CD4-positive, CD25-positive, alpha-beta regulatory T cell (primary cell): Measurements from ENCODE around the gene TTC28. TPM values are rescaled to one million over a fixed set of nuclear protein-coding genes. Genes with fewer than 3 reads are reported as not detected.
"Not testable (repeated sequence)": the region's sequence is repeated elsewhere in the genome, so short reads cannot be mapped to it uniquely, and the experiment has no call there.

ENCODE experiments used
- ATAC-seq, 2 donors: fragments of 150-1000 bp; cut with Tn5 transposase; one replicate each; pipeline ENCODE4 v1.10.0; 2021; ENCODE audit warnings: low read depth in 2 of 2, moderate number of reproducible peaks in 2 of 2, moderate library complexity in 1 of 2
- DNase-seq, 3 donors: peaks; one replicate each; pipeline versions ENCODE4 v3.0.0 to v3.0.0-alpha.2; 2012 to 2022; ENCODE audit warnings: mixed read lengths in 1 of 3
- H3K27ac ChIP-seq: one replicate; pipeline ENCODE4 v1.7.0; 2013; ENCODE audit warnings: mild to moderate bottlenecking, low read length; ENCODE audit not compliant: insufficient read depth, poor library complexity, severe bottlenecking
- H3K27me3 ChIP-seq: one replicate; pipeline ENCODE4 v1.7.0; 2013; ENCODE audit warnings: low read length; ENCODE audit not compliant: control insufficient read depth, insufficient read depth
- H3K36me3 ChIP-seq: one replicate; pipeline ENCODE4 v1.7.0; 2013; ENCODE audit warnings: mild to moderate bottlenecking, low read length, moderate library complexity; ENCODE audit not compliant: control insufficient read depth, insufficient read depth
- H3K4me1 ChIP-seq: 2 replicates; pipeline ENCODE4 v1.7.0; 2013; ENCODE audit warnings: mild to moderate bottlenecking, low read length; ENCODE audit not compliant: insufficient read depth, control insufficient read depth, poor library complexity, severe bottlenecking
- H3K4me3 ChIP-seq: one replicate; pipeline ENCODE4 v1.7.0; 2013; ENCODE audit warnings: low read depth, mild to moderate bottlenecking, low read length, moderate library complexity
- H3K9me3 ChIP-seq, 2 experiments: 1 replicate in 1 of 2; 2 replicates in 1 of 2; pipeline ENCODE4 v1.7.0; 2013; ENCODE audit warnings: low read length in 2 of 2, mild to moderate bottlenecking in 1 of 2, moderate library complexity in 1 of 2; ENCODE audit not compliant: control insufficient read depth in 2 of 2
- H3K27ac Mint-ChIP-seq, 3 donors: one replicate each; pipeline ENCODE4 v1.8.0; 2020 to 2022; ENCODE audit warnings: mild to moderate bottlenecking in 3 of 3, mixed read lengths in 3 of 3, moderate library complexity in 2 of 3
- H3K27me3 Mint-ChIP-seq: one replicate; pipeline ENCODE4 v1.8.0; 2022; ENCODE audit warnings: mild to moderate bottlenecking, mixed read lengths
- H3K36me3 Mint-ChIP-seq: one replicate; pipeline ENCODE4 v1.8.0; 2020; ENCODE audit warnings: mixed read lengths
- H3K4me1 Mint-ChIP-seq, 4 donors: one replicate each; pipeline ENCODE4 v1.8.0; 2020 to 2022; ENCODE audit warnings: mixed read lengths in 4 of 4, mild to moderate bottlenecking in 1 of 4
- H3K4me3 Mint-ChIP-seq, 4 donors: one replicate each; pipeline ENCODE4 v1.8.0; 2020 to 2022; ENCODE audit warnings: mild to moderate bottlenecking in 4 of 4, mixed read lengths in 4 of 4, moderate library complexity in 3 of 4
- H3K9me3 Mint-ChIP-seq, 7 donors: one replicate each; pipeline ENCODE4 v1.8.0; 2020 to 2022; ENCODE audit warnings: mixed read lengths in 7 of 7, mild to moderate bottlenecking in 3 of 7, moderate library complexity in 2 of 7
- polyA plus RNA-seq, 4 donors: library from polyadenylated mRNA; unstranded; fragments of 300-500 nt; fragmentation: Illumina TruSeq; gene quantifications; one replicate each; pipeline ENCODE4 v1.2.3, GENCODE V29; 2021
- total RNA-seq: library from RNA; stranded (reverse); gene quantifications from one replicate; pipeline ENCODE4 v1.2.3, GENCODE V29; 2022

Gene TTC28
- total and polyA plus RNA-seq, 5 donors from 2014 or later: 0.02 to 2.7 (median 0.28) TPM; not detected in 1

DNA sequence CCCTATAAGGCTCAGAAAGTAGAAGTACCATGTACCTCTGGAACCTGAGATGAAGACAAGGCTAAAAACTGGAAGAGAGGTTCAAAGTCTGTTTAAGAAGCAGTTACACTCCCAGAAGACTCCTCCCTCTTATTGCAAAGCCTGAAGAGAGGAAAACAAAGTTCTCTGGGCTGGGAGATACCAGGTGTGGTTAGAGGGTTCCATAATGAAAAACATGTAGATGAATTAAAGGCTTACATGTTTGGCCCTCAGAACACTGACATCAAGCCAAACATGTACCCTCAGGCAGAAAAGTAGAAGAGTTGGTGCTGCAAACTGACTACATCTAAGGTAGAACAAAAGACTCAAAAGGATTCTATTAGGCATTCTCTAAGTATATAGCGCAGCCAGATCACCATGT is 205.3 kb downstream of the TTC28 start:
- Histone ChIP-seq H3K4me3 (no peak overlapping the region), H3K4me1 (no peaks in the 10 kb centered on the region), H3K36me3 (no peaks in the 10 kb centered on the region), H3K27ac (no peak overlapping the region), H3K9me3 (no peaks in the 10 kb centered on the region), H3K27me3 (no peaks in the 10 kb centered on the region)
- Mint-ChIP-seq H3K27me3 (peaks cover 38% of the 10 kb centered on the region), H3K4me3 (no peak overlapping the region), H3K27ac (no peak overlapping the region), H3K4me1 (no peaks in the 10 kb centered on the region), H3K36me3 (no peaks in the 10 kb centered on the region), H3K9me3 (peaks cover 0 to 2% (median 0%) of the 10 kb centered on the region in 7 donors)
- no peak for ATAC-seq
- no peak for DNase-seq

DNA sequence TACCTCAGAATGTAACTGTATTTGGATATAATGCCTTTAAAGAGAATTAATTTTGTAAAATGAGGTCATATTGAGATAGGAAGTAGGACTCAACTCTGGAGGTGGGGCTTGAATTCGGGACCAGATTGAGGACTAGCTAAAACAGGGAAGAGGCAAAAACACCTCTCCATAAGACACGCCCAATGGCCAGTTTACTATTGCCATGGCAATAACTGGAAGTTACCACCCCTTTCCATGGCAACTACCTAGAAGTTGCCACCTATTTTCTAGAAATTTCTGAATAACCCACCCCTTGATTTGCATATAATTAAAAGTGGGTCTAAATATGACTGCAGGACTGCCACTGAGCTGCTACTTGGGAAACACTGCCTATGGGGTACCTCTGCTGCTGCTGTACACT is 206.4 kb downstream of the TTC28 start:
- H3K27ac Mint-ChIP-seq: no peak overlapping the region
- H3K36me3 Mint-ChIP-seq: no peaks in the 10 kb centered on the region

DNA sequence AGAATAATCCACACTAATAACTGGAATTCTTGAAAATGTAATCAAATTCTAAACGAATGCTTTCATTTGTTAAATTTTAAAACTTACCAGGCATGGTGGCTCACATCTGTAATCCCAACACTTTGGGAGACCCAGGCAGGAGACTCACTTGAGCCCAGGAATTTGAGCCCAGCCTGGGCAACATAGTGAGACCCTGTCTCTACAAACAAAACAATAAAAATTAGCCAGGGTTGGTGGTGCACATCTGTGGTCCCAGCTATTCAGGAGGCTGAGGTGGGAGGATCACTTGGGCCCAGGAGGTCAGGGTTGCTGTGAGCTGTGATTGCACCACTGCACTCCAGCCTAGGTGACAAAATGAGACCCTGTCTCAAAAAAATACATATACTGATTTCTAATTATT is 212.6 kb downstream of the TTC28 start:
- DNase-seq, H3K27ac ChIP-seq, H3K9me3 Mint-ChIP-seq, H3K4me1 Mint-ChIP-seq, H3K4me3 Mint-ChIP-seq, H3K27ac Mint-ChIP-seq, H3K4me3 ChIP-seq, H3K4me1 ChIP-seq, H3K36me3 ChIP-seq, ATAC-seq, H3K36me3 Mint-ChIP-seq, H3K9me3 ChIP-seq, H3K27me3 ChIP-seq: not testable (repeated sequence)
- peaks cover 26% of the 10 kb centered on the region for H3K27me3 Mint-ChIP-seq

More for the DNA sequence above, 206.4 kb downstream of the TTC28 start:
- Mint-ChIP-seq H3K4me1 (no peaks in the 10 kb centered on the region), H3K4me3 (no peak overlapping the region), H3K9me3 (peaks cover 0 to 2% (median 0%) of the 10 kb centered on the region in 7 donors), H3K27me3 (peaks cover 38% of the 10 kb centered on the region)
- Histone ChIP-seq H3K4me1 (no peaks in the 10 kb centered on the region), H3K27me3 (no peaks in the 10 kb centered on the region), H3K36me3 (no peaks in the 10 kb centered on the region), H3K27ac (no peak overlapping the region), H3K9me3 (no peaks in the 10 kb centered on the region), H3K4me3 (no peak overlapping the region)
- DNase-seq: no peak
- no peak for ATAC-seq

DNA sequence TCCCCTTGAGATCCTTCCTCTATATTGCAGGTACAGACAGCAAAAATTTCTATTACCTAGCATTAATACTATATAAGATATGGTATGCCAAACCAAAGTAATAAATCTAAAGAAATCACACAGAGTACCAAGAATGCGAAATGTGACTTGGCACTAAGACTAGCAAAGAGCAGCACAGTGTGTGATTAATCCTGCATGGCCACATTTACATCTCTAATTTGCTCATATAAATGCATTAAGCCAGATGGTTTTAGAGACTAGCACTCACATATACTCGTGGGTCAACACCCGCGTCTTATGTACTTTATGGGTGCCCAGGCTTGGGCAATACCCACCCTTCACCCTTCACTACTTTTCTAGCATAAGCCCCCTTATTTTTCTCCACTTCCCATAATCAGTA is 213.2 kb downstream of the TTC28 start:
- no peaks in the 10 kb centered on the region for H3K36me3 Mint-ChIP-seq

DNA sequence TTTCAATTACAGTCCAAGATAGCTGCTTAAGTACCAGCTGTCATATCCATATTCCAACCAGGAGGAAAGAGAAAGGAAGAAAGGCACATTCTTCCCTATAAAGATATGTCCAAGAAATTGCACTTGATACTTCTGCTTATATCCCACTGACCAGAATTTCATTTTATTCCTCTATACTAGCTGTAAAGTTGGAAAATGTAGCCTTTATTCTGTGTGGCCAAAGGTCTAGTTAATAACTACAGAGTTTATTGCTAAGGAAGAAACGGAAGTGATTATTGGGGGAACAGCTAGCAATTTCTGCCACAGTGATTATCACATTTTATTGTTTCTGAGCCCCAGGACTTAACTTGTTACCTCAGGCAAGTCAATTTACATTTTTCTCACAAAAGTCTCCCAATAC is 213.8 kb downstream of the TTC28 start:
- Histone ChIP-seq H3K4me3 (no peak overlapping the region), H3K9me3 (no peaks in the 10 kb centered on the region), H3K4me1 (no peaks in the 10 kb centered on the region), H3K27ac (no peak overlapping the region), H3K36me3 (no peaks in the 10 kb centered on the region), H3K27me3 (peaks cover 3% of the 10 kb centered on the region)
- DNase-seq (no peak), ATAC-seq (no peak)
- H3K27ac Mint-ChIP-seq: no peak overlapping the region
- no peaks in the 10 kb centered on the region for H3K4me1 Mint-ChIP-seq
- peaks cover 0 to 4% (median 2%) of the 10 kb centered on the region in 7 donors for H3K9me3 Mint-ChIP-seq
- no peak overlapping the region for H3K4me3 Mint-ChIP-seq
- H3K27me3 Mint-ChIP-seq: peaks cover 18% of the 10 kb centered on the region
- H3K36me3 Mint-ChIP-seq: no peaks in the 10 kb centered on the region

More for the DNA sequence above, 213.2 kb downstream of the TTC28 start:
- Histone ChIP-seq H3K9me3 (no peaks in the 10 kb centered on the region), H3K27me3 (peaks cover 3% of the 10 kb centered on the region), H3K27ac (no peak overlapping the region), H3K4me3 (no peak overlapping the region), H3K4me1 (no peaks in the 10 kb centered on the region), H3K36me3 (no peaks in the 10 kb centered on the region)
- H3K4me1 Mint-ChIP-seq: no peaks in the 10 kb centered on the region
- H3K27me3 Mint-ChIP-seq: peaks cover 22% of the 10 kb centered on the region
- peaks cover 0 to 4% (median 2%) of the 10 kb centered on the region in 7 donors for H3K9me3 Mint-ChIP-seq
- ATAC-seq (no peak), DNase-seq (no peak)
- H3K27ac Mint-ChIP-seq: no peak overlapping the region
- H3K4me3 Mint-ChIP-seq: no peak overlapping the region

DNA sequence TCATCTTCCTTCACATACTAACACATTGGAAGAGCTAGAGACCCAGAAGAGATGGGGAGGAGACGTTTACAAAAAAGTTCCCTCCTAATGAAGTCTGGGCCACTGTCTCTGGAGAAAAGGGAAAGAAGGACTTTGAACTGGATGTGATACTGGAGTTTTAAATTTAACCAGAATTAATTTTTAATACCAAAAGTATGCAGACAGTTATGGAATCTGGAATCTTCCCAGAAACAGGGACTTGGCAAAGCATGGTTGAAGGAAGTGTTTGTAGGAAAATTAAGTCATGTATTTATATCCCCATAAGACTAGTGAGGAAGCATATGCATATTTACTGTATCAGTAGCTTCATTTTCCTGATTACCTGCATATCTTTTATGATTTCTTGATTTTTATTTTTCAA is 215.5 kb downstream of the TTC28 start:
- ATAC-seq (no peak), DNase-seq (no peak)
- H3K4me3 Mint-ChIP-seq: no peak overlapping the region
- Histone ChIP-seq H3K27me3 (peaks cover 3% of the 10 kb centered on the region), H3K4me3 (no peak overlapping the region), H3K36me3 (no peaks in the 10 kb centered on the region), H3K9me3 (no peaks in the 10 kb centered on the region), H3K4me1 (no peaks in the 10 kb centered on the region), H3K27ac (no peak overlapping the region)
- H3K9me3 Mint-ChIP-seq: peaks cover 0 to 4% (median 2%) of the 10 kb centered on the region in 7 donors
- H3K36me3 Mint-ChIP-seq: no peaks in the 10 kb centered on the region
- no peaks in the 10 kb centered on the region for H3K4me1 Mint-ChIP-seq
- no peak overlapping the region for H3K27ac Mint-ChIP-seq
- peaks cover 12% of the 10 kb centered on the region for H3K27me3 Mint-ChIP-seq

DNA sequence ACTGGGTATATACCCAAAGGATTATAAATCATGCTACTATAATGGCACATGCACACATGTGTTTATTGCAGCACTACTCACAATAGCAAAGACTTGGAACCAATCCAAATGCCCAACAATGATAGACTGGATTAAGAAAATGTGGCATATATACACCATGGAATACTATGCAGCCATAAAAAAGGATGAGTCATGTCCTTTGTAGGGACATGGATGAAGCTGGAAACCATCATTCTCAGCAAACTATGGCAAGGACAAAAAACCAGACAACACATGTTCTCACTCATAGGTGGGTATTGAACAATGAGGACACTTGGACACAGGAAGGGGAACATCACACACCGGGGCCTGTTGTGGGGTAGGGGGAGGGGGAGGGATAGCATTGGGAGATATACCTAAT is 216.2 kb downstream of the TTC28 start:
- H3K9me3 ChIP-seq, H3K9me3 Mint-ChIP-seq, H3K27me3 ChIP-seq, H3K4me1 Mint-ChIP-seq, H3K4me3 ChIP-seq, H3K4me3 Mint-ChIP-seq, ATAC-seq, H3K36me3 Mint-ChIP-seq, H3K4me1 ChIP-seq, H3K27ac ChIP-seq, H3K36me3 ChIP-seq, H3K27ac Mint-ChIP-seq, DNase-seq: not testable (repeated sequence)
- peaks cover 12% of the 10 kb centered on the region for H3K27me3 Mint-ChIP-seq

DNA sequence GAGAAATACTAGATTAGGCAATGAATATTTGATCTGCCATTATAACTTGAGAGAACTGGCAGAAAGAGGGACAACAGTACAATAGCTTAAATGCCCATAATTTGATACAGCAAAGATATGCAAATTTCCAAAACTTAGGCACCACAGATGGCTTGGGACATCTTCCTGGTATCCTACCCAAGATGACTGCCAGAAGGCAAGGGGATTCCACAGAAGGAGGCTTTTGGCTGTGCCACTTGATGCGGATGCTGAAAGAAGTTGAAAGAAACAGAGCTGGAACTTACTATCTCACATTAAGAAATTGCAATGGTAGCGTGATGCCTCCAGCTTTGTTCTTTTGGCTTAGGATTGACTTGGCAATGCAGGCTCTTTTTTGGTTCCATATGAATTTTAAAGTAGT is 216.7 kb downstream of the TTC28 start:
- H3K9me3 ChIP-seq: no peaks in the 10 kb centered on the region
- H3K36me3 Mint-ChIP-seq: no peaks in the 10 kb centered on the region
- H3K9me3 Mint-ChIP-seq: peaks cover 0 to 4% (median 2%) of the 10 kb centered on the region in 7 donors
- peaks cover 12% of the 10 kb centered on the region for H3K27me3 Mint-ChIP-seq
- H3K27me3 ChIP-seq: peaks cover 3% of the 10 kb centered on the region
- H3K36me3 ChIP-seq: no peaks in the 10 kb centered on the region
- no peaks in the 10 kb centered on the region for H3K4me1 ChIP-seq
- no peak overlapping the region for H3K27ac Mint-ChIP-seq
- peak overlapping the region in 1 of 4 donors; percentile 47 for H3K4me3 Mint-ChIP-seq
- DNase-seq: no peak
- H3K4me1 Mint-ChIP-seq: no peaks in the 10 kb centered on the region
- H3K4me3 ChIP-seq: no peak overlapping the region
- no peak overlapping the region for H3K27ac ChIP-seq
- no peak for ATAC-seq
